GM18498 (cell line): Measurements from ENCODE around the gene ZXDC.

ENCODE experiments used
- ATAC-seq: cut with Tn5 transposase; IDR thresholded peaks from one replicate; pipeline ENCODE4 v1.9.1; 2021; ENCODE audit warnings: mild to moderate bottlenecking, moderate library complexity; ENCODE audit not compliant: unreplicated experiment

Gene ZXDC

DNA sequence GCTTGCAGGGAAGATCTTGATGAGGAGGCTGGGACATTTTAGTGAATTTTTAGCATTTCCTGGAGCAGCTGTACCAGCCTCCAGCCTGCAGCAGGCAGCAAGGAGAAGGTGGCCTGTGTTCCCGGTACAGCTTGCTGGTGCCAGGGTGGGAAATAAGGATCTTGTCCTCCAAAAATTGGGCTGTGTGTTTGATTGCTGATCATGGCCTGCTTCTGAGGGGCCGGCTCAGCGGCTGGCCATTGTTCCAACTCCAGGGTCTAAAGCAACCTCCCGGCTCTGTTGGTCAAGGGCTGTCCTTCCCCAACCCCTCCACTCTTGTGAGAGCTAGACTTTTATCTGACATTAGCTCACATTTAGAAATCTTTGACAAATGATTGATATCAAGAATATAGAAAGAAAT, 75.9 kb downstream of the ZXDC start:
- ATAC-seq = no peak

DNA sequence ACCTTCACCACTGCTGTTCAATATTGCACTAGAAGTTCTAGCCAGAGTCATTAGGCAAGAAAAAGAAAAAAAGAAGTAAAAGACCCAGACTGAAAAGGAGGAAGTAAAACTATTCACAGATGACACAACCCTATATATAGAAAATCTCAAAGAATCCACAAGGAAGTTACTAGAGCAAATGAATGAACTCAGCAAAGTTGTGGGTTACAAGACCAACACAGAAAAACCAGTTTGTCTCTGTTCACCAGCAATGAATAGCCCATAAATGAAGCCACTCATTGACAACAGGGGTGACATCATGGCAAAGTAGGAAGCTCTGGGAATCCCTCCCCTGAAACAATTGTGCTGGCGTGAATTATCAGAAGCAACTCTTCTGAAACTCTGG, 76.3 kb downstream of the ZXDC start:
- ATAC-seq = no peak

DNA sequence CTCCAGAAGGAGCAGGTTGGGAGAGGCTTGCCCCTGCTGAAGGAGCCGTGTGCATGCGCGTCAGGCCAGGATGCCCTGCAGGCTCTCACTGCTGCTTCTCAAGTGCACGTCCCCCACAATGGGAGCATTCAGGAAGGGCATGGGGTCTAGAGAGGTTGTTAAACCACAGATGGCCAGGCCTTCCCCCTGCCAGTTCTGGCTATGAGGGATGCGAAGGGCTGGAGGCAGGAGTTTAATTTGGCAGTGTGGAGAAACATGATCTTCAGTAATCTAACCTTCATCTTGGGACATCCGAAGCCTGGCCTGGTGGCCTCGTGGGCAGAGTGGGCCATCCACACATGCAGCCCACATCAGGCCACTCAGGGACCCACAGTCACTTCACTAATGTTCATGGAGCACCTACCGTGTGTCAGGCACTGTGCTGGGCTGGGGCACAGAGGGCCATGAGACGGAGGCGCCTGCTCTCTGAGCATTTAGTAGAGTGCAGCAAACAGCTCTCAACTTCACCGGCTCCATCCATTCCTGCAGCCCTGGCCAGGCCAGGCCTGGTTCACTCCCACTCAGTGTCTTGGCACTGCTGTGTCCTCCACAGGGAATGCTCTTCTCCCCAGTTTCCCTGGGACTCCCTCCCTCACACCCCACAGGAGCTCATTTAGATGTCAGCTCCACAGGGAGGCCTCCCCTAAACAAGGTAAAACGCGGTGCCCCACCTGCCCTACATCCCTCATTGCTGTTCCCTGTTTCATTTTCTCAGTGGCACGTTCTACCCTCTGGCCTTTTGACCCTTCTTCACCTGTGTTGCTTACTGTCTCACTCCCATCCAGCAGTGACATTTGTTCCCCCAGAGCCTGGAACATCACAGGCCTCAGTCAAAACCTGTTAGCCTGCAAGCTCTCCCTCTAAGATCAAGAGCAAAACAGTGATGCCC, 77.0 kb downstream of the ZXDC start:
- ATAC-seq = no peak

DNA sequence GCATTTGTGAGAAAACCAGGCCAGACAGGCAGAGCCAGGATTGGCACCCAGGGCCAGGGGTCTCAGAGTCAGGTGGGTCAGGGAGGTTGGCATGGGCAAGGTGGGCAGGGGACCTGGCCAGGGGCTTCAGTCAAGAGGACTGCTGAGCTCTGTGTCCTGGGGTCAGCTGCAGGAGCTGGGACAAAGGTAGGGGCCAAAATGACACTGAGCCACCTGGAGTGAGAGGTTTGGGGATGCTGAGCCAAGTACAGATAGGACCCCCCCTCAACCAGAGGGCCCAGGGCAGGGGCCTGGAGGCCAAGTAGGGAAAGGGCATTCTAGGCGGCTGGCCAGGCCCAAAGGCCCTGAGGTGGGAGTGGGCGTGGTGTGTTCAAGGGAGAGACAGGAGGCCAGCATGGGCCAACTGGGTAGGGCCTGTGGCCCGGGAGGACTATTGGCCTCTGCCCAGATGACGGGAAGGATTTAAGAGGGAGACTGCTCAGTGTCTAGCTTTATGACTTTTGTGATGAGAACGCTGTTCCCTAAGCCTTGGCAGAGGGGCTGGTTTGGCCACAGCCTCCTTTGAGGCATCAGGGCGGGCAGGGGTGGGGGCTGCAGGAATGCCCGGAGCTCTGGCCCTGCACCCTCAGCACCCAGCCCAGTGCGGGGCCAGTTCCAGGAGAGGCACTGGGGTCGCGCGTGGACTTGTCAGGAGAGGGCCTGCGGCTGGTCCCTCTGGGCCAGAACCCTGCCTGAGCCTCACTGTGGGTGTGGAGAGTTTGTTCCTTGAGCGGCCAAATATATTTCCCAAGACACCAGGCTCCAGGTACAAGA, 77.9 kb downstream of the ZXDC start:
- no peak for ATAC-seq

DNA sequence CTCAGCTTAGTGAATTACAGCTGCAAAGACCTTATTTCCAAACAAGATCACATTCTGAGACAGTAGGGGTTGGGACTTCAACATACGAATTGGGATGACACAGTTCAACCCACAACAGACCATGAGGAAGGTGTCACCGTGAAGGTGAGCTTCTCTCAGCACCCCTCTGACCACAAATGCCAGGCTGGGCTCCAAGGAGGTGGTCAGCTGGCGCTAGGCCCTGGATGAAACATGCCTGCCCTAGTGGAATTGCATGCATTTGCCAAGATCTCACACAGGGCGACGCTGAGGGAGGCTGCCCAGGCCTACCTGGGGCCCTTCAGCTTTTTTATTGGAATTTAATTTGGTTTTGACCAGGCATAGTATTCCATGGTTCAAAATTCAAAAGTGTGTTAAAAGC, 79.2 kb downstream of the ZXDC start:
- no peak for ATAC-seq

DNA sequence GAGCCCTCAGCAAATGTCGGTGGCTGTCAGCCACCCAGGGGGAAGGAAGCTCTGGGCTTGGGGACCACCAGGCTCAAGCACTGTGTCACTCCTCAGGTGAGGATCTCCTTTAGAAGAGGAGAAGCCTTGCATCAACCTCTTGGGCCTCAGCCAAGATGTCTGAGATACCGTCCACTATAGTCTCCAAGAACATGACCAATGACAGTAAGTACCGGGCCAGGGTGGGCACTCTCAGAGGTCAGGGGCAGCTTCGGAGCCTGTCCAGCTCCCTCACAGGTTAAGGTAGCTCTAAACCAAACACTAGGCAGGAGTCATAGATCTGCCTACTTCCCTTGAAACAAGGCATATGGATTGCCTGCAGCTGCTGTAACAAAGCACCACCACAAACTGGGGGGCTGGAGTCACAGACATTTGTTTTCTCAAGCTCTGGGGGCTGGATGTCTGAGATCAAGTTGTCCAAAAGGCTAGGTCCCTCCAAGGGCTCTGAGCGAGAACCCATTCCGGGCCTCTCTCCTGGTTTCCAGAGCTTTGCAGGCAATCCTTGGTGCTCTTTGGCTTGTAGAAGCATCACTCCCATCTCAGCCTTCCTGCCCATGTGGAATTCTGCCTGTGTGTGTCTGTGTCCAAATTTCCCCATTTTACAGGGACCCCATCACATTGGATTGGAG, 79.7 kb downstream of the ZXDC start:
- ATAC-seq = no peak

DNA sequence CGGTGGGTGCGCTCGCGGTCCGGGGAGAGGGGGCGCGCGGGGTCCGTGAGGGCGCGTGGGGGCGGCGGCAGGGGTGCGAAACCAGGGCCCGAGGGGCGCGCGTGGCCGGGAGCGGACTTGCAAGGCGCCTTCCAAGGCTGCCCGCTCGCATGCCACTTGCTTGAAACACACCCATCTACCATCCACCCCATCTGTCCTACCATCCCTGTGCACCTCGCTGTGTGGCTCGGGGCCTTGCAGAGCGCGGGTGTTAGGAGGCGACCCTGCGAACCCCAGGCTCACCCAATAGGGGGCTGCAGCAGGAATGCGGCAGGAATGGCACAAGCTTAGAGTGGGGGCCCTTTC, 80.7 kb downstream of the ZXDC start:
- no peak for ATAC-seq

DNA sequence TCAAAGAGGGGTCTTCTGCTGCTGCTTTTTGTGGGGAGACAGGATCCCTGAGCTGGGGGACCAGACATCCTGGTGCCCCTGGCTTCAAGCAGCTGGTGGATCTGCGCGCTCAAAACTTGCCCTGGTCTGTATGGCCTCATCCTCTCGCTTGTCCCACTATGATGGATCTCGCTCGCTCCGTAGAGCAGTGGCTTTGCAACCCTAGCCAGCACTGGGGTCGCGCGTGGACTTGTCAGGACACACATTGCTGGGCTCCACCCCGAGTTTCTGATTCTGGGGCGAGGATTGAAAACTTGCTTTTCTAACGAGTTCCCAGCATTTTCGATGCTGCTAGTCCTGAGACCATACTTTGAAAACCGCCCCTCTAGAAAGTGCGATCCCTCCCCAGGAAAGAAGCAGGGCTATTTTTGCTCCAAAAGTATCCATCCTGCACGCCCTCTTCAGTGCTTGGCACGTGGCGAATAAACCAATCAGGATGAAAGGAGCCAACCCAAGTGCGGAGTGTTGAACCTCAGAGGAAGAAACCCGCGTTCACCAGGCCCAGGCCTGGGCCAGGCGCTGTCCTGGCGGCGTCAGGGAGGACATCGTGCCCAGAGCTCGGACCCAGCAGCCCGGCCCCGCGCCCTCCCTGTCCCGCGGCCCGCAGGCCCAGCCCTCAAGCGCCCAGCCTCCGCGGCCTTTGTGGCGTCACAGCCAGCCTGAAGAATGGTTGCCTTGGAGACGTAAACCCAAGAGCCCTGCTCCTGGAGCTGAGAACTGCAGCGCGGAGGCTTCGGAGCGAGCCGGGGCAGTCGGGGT, 81.3 kb downstream of the ZXDC start, which contains the start of gene CFAP100:
CFAP100 (plus strand) TSS at position 731 of the 798 bp plus-strand sequence. CDS start 1,092 bp downstream, outside the sequence.
- ATAC-seq = no peak

DNA sequence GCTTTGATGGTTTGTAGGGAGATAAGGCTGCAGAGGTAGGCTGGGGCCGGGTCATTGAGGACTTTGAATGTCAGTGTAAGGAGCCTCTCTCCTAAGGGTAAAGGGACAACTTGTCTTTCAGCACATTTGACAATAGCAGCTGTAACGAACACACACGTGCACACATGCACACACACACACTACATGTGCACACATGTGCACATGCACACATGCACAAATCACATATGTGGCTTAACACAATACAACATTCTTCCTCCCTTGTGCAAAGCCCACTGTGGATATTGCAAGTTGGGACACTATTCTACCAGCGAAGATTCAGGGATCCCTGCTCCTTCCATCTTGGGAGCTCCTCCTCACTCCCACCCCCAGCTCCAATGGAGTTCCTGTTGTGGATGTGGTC, 82.1 kb downstream of the ZXDC start:
- no peak for ATAC-seq

DNA sequence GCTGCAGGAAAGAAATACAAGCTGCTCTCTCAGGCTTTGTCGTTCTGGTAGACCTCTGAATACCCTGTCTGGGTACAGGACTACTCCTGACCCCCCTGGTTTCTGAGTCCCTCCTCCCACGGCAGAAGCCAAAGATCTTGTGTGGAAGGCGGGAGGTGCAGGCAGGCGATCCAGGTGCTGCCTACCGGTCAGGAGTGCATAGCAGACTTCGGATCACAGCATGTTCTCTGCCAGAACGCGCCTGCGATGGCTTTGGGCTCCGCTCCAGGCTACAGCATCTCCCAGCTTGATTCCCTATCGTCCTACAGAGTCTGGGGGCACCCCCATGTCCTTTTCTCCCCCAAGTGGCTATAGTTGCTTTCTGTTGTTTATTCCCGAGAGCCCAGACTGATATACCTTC, 83.4 kb downstream of the ZXDC start:
- no peak for ATAC-seq

DNA sequence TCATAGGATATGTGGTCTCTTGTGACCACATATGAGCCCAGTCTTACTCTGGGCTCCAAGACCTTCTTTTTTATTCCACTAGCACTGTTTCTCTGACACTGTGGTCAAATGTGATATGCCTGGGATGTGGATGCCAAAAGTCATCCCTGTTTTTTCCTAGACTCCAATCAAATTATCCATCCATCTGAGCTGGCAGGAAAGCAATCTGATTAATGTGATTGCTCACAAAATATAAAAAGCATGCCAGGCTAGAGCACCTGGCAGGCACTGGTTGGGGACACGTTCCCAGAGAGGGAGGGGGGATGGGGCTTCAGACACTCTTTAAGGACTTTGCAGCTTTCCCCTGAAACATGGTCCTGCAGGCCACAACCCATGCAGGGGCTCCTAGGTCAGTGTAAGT, 84.1 kb downstream of the ZXDC start:
- no peak for ATAC-seq

DNA sequence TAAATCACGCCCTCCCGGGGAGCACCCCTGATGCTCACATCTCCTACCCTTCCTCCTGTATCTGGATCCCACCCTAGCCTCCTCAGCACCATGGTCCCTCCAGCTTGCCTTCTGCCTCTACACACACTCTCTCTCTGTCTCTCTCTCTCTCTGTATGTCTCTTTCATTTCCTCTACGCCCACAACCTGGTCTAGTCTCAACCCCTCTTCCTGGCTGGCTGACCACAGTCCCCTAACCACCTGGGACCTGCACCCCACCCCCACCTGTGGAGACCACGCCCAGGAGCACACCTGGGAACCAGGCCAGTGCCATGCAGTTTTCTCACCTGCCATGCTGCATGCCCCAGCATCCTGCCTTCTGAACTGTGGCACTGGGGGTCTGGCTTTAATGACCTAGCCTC, 84.9 kb downstream of the ZXDC start:
- ATAC-seq = no peak

DNA sequence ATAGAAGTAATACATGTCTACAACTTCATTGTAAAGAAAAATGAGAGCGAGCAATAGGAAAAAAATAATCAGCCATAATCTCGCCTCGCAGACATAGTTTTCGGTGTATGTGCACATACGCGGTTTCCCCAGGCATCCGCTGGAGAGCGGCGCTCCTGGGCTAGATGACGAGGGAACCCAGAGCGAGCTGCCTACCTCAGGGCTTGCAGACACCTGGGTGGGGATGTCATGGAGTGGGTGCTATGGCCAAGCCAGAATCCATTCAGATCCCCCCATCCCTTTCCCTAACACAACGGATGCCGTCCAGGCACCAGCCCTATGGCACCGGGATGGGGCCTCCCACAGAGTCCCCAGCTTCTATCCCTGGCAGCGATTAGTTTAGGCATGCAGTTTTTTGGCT, 85.5 kb downstream of the ZXDC start:
- no peak for ATAC-seq

DNA sequence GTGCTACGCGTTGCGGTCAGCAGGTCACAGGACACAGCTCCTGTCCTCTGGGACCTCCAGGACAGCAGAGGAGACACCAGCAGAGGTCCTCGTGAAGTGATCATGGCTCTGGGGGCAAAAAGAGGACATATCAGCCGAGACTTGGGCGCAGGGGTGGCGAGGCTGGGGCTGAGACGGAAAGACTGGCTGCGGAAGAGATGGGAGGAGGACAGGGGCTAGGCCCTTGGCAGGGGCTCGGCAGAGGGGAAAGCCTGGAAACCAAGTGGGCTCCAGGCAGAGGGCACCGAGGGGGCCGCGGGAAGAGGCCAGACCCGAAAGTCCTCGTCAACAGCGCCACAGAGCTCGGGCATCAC, 85.9 kb downstream of the ZXDC start:
- ATAC-seq = no peak

DNA sequence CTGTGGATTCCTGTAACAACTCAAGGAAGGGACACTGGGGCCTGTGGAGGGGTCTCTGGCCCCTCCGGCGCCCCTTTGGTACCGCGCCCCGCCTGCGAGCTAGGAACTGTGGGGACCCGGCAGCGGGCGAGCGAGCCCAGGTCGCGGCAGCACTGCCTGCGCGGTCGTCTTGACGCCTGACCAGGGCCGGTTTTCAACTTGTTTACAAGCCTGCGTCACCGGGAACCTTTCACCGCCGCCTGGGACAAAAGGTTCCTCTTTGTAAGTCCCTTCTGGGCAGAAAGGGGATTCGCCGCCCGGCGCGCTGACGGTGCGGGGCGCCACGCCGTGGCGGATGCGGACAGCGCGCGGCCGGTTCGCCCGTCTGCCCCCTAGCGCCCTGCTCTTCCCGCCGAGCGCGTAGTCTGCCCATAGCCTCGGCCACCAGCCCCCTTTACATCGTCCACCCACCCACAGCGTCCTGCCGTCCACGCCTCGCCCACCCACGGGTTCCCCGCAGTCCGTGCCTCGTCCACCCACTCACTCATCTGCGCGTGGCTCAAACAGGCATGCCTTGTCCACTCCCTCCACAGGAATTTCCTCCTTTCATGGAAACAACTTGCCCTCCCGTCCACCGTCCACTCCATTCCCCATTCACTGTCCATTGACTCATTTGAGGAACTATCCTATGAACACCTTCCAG, 86.4 kb downstream of the ZXDC start:
- peak; percentile 78 for ATAC-seq
